HepG2 (cell line): ENCODE measurements around the gene HYPK. TPM values are rescaled to one million over a fixed set of nuclear protein-coding genes. Genes with fewer than 3 reads are reported as not detected.

Experiments used
- ATAC-seq: fragments of 200-7000 bp; cut with Tn5 transposase; 3 replicates; pipeline ENCODE4 v1.9.1; 2020; ENCODE audit warnings: mild to moderate bottlenecking, moderate library complexity
- BruUV-seq: library from RNA; stranded (reverse); fragments of 400-500 nt; replicated peaks from 2 replicates; lab custom pipeline; 2021; lab: Mats Ljungman, UMichigan
- CTCF ChIA-PET: fragments of 300-600 bp; formaldehyde crosslinking; extraction: SDS; loops from one replicate; lab custom pipeline; 2021; ENCODE audit warnings: low total read pairs, inconsistent platforms, low intra/inter-chr PET ratio; lab: Yijun Ruan, JAX
- POLR2A ChIA-PET: fragments of 350-600 bp; sonication (Branson Sonifier 250); formaldehyde crosslinking; loops from one replicate; lab custom pipeline; 2020; ENCODE audit warnings: antibody characterized with exemption, inconsistent platforms; lab: Yijun Ruan, JAX
- DNase-seq: peaks from one replicate; pipeline ENCODE4 v3.0.0-alpha.2; 2015; ENCODE audit warnings: low spot score
- FAIRE-seq: peaks from 3 replicates; lab custom pipeline; 2011; peaks lifted over from hg19 to GRCh38; lab: Jason Lieb, UNC
- H2AFZ ChIP-seq: one replicate; pipeline ENCODE4 v1.6.1; 2011; ENCODE audit warnings: low read length, inconsistent platforms
- H3K27ac ChIP-seq: fragments of 300-600 bp; 3 replicates; pipeline ENCODE4 v1.8.0; 2011; ENCODE audit warnings: mixed run types, mild to moderate bottlenecking, mixed read lengths, low read length, inconsistent platforms; ENCODE audit not compliant: insufficient read depth; ENCODE audit errors: extremely low read length
- H3K27me3 ChIP-seq, 2 experiments: fragments of 200-600 bp in 1 of 2; 2 replicates in 1 of 2; 3 replicates in 1 of 2; pipeline versions ENCODE4 v1.6.0 to v1.8.0; 2011; ENCODE audit warnings: low read length in 2 of 2, mild to moderate bottlenecking in 2 of 2, moderate library complexity in 2 of 2, inconsistent platforms in 1 of 2; ENCODE audit not compliant: insufficient read depth in 2 of 2, control insufficient read depth in 1 of 2
- H3K36me3 ChIP-seq, 2 experiments: fragments of 200-600 bp in 1 of 2; replicated peaks in 1 of 2; 2 replicates in 1 of 2; 3 replicates in 1 of 2; pipeline versions ENCODE4 v1.5.1 to v1.8.0; 2011; ENCODE audit warnings: low read length in 2 of 2, inconsistent platforms in 1 of 2; ENCODE audit not compliant: insufficient read depth in 2 of 2, control insufficient read depth in 1 of 2
- H3K4me1 ChIP-seq: 2 replicates; pipeline ENCODE4 v1.5.1; 2012; ENCODE audit warnings: low read length, inconsistent platforms; ENCODE audit not compliant: insufficient read depth
- H3K4me2 ChIP-seq: 2 replicates; pipeline ENCODE4 v1.6.0; 2011; ENCODE audit warnings: low read depth, low read length, inconsistent platforms
- H3K4me3 ChIP-seq, 3 experiments: fragments of 200-600 bp in 1 of 3; sonication (generic), shearing (Covaris generic) in 1 of 3; replicated peaks in 1 of 3; 2 replicates each; pipeline ENCODE4 v1.5.1; 2011 to 2016; ENCODE audit warnings: low read length in 3 of 3, inconsistent platforms in 2 of 3, low read depth in 2 of 3, mild to moderate bottlenecking in 2 of 3, control low read depth in 1 of 3, mixed read lengths in 1 of 3; ENCODE audit not compliant: insufficient read depth in 1 of 3
- H3K79me2 ChIP-seq: one replicate; pipeline ENCODE4 v1.6.1; 2011; ENCODE audit warnings: low read length, inconsistent platforms; ENCODE audit not compliant: insufficient read depth
- H3K9ac ChIP-seq: 2 replicates; pipeline ENCODE4 v1.6.0; 2011; ENCODE audit warnings: mild to moderate bottlenecking, low read depth, low read length, inconsistent platforms; ENCODE audit not compliant: insufficient read depth
- H3K9me3 ChIP-seq: 2 replicates; pipeline ENCODE4 v1.5.1; 2012; ENCODE audit warnings: mild to moderate bottlenecking, low read length
- H4K20me1 ChIP-seq: 2 replicates; pipeline ENCODE4 v1.6.0; 2011; ENCODE audit warnings: inconsistent platforms, mild to moderate bottlenecking, low read length, moderate library complexity; ENCODE audit not compliant: insufficient read depth
- HMG20B ChIP-seq: conservative IDR thresholded peaks from 2 replicates; pipeline ENCODE4 v1.6.1; 2016; ENCODE audit warnings: missing genetic modification reagents, missing compliant biosample characterization
- MED13 ChIP-seq: sonication (generic); formaldehyde crosslinking; IDR thresholded peaks from 2 replicates; pipeline ENCODE4 v1.5.0; 2020; ENCODE audit warnings: missing genetic modification reagents
- MED8 ChIP-seq: sonication (generic); formaldehyde crosslinking; IDR thresholded peaks from 2 replicates; pipeline ENCODE4 v1.8.1; 2023; ENCODE audit warnings: mild to moderate bottlenecking, missing genetic modification reagents; ENCODE audit not compliant: insufficient replicate concordance
- NFE2L2 ChIP-seq: fragments of 150-350 bp; IDR thresholded peaks from 2 replicates; pipeline ENCODE4 v1.6.1; 2014; ENCODE audit warnings: low read length
- NONO ChIP-seq, 2 experiments: fragments of 450-650 bp in 1 of 2; sonication (generic) in 1 of 2; formaldehyde crosslinking in 1 of 2; IDR thresholded peaks in 1 of 2; conservative IDR thresholded peaks in 1 of 2; 2 replicates each; pipeline versions ENCODE4 v1.6.1 to v1.8.0; 2017 to 2022; ENCODE audit warnings: mild to moderate bottlenecking in 1 of 2, missing genetic modification reagents in 1 of 2, moderate library complexity in 1 of 2
- NR1H2 ChIP-seq: sonication (generic); formaldehyde crosslinking; IDR thresholded peaks from 2 replicates; pipeline ENCODE4 v1.8.1; 2022; ENCODE audit warnings: low read depth, missing genetic modification reagents, borderline replicate concordance
- PAF1 ChIP-seq: IDR thresholded peaks from 2 replicates; pipeline ENCODE4 v1.6.1; 2016; ENCODE audit warnings: missing genetic modification reagents, missing compliant biosample characterization
- POLR2A ChIP-seq, 2 experiments: IDR thresholded peaks; 2 replicates each; pipeline ENCODE4 v1.6.1; 2011; ENCODE audit warnings: low read depth in 2 of 2, low read length in 2 of 2, mild to moderate bottlenecking in 1 of 2, moderate library complexity in 1 of 2; ENCODE audit not compliant: insufficient read depth in 1 of 2
- POLR2AphosphoS5 ChIP-seq: IDR thresholded peaks from 2 replicates; pipeline ENCODE4 v1.6.1; 2012; ENCODE audit warnings: low read depth, low read length
- RBFOX2 ChIP-seq: fragments of 200-400 bp; formaldehyde crosslinking; IDR thresholded peaks from 2 replicates; pipeline ENCODE4 v1.6.1; 2017; ENCODE audit warnings: low read depth, mild to moderate bottlenecking, low read length
- RBM22 ChIP-seq: fragments of 200-400 bp; formaldehyde crosslinking; optimal IDR thresholded peaks from 2 replicates; pipeline ENCODE3; 2017; ENCODE audit warnings: mild to moderate bottlenecking, low read length, moderate library complexity
- SRY ChIP-seq: sonication (generic); formaldehyde crosslinking; IDR thresholded peaks from 2 replicates; pipeline ENCODE4 v1.8.0; 2022; ENCODE audit warnings: mild to moderate bottlenecking, missing genetic modification reagents
- ZMYM3 ChIP-seq: sonication (generic); formaldehyde crosslinking; IDR thresholded peaks from 2 replicates; pipeline ENCODE4 v1.5.1; 2020; ENCODE audit warnings: mild to moderate bottlenecking, missing genetic modification reagents
- ZNF382 ChIP-seq: sonication (generic); formaldehyde crosslinking; IDR thresholded peaks from 2 replicates; pipeline ENCODE4 v1.5.0; 2020; ENCODE audit warnings: missing genetic modification reagents, mild to moderate bottlenecking, borderline replicate concordance
- WGBS: methylation state at CpG from one replicate; pipeline ENCODE4 v1.1.6; 2017; ENCODE audit warnings: low lambda C conversion rate; 5-methylcytosine and 5-hydroxymethylcytosine counted together
- in situ Hi-C: cut with HindIII; loops from 2 replicates; pipeline ENCODE4 v1.10.0; 2017; ENCODE audit warnings: low pct_unique_long_range_greater_than_20kb; ENCODE audit not compliant: extremely low pct_ligation_motif_present
- intact Hi-C: fragments of 100-400 bp; cut with micrococcal nuclease; formaldehyde crosslinking; loops from one replicate; pipeline ENCODE4 v1.10.0; 2022; ENCODE audit not compliant: unreplicated experiment
- polyA plus RNA-seq, 8 experiments: library from polyadenylated mRNA; depleted of rRNA in 3 of 8; stranded (reverse) in 7 of 8; unstranded in 1 of 8; fragments of >200 nt; fragmentation: Illumina TruSeq in 4 of 8; extraction: Trizol in 4 of 8; gene quantifications; 2 replicates each; pipeline versions ENCODE4 v1.2.1 to v1.2.3, GENCODE V29; 2011 to 2016; ENCODE audit warnings: low read depth in 4 of 8, missing spikeins in 1 of 8, mixed read lengths in 1 of 8; ENCODE audit not compliant: insufficient read depth in 1 of 8
- total RNA-seq, 5 experiments: library from RNA; depleted of rRNA; stranded (reverse); fragments of >200 nt; fragmentation: Illumina TruSeq; extraction: Trizol; gene quantifications; 2 replicates each; pipeline ENCODE4 v1.2.3, GENCODE V29; 2016; ENCODE audit warnings: low read depth in 1 of 5
- TF ChIP-seq, protein P1 (sequence below): sonication (generic); formaldehyde crosslinking; IDR thresholded peaks from 2 replicates; pipeline ENCODE4 v1.4.0; 2020; ENCODE audit warnings: missing genetic modification reagents, low read depth, mild to moderate bottlenecking, borderline replicate concordance

HYPK gene
- total and polyA plus RNA-seq, 2 of the 13 experiments (the other 11 are each of a cell fraction or from before 2014, with no cell fraction given): 13.5 to 16.5 TPM

DNA sequence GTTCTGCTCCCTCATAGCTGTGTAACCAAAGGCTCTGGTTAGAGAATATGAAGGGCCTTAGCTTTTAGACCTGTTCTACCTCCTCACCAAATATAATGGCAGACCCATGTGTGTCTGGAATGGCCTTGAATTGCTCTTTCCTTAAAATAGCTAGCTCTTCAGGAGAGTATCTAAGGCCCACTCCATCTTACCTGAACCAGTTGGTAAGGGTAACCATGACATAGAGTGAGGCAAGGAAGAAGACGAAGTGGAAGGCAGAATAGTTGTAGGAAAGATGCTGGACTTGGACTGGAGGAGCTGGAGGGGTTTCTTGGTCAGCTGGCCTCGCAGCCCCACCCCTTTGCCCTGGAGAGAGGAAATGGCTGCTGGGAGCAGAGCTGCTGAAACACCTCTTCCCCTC lies 5.2 kb upstream of the HYPK start (continued):
- TF ChIP-seq NONO (IDR thresholded peaks at IDR 0.05) (no peak), NONO (CRISPR knock-in tag; conservative IDR thresholded peaks at IDR 0.05) (peak; percentile 58; the same call in 1 of the 2 replicates)

DNA sequence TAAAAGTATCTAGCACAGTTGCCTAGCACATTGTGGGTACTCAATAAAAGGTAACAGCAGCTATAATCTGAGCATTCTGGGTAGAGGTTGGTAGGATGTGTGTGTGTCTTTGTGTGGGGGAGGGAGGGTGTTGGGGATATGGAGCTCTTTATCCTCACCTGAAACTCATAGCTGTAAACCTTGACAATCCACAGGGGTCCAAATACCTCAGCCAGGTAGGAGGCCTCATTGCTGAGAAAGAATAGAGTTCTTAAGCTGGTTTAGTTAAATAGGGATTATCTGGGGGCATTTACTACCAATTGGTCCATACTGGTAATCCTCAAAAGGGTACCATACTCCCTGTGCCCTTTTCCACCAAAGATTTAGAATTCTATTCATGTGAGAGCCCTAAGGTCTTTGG lies 4.4 kb upstream of the HYPK start:
- Histone ChIP-seq H3K36me3 (peaks cover 8 to 35% of the 10 kb centered on the region in 2 experiments), H3K9ac (no peak overlapping the region), H3K4me1 (peaks cover 69% of the 10 kb centered on the region), H2AFZ (no peak overlapping the region), H3K9me3 (no peaks in the 10 kb centered on the region), H3K79me2 (peaks cover 31% of the 10 kb centered on the region), H3K27ac (no peak overlapping the region), H3K27me3 (no peaks in the 10 kb centered on the region; a peak in 1 of 5 replicates), H3K4me2 (no peak overlapping the region), H3K4me3 (no peak overlapping the region), H4K20me1 (peaks cover 28% of the 10 kb centered on the region)
- DNase-seq (no peak), FAIRE-seq (no peak), ATAC-seq (no peak)
- intact Hi-C loops: no loop called here
- in situ Hi-C loops: no loop called here
- POLR2A ChIA-PET: interaction anchor here (0.8 to 5.2 kb wide), 3 partner anchors 8 to 29 kb away, joined by 3 to 34 read pairs (median 10); partner anchors contain the start of genes ELL3 and MFAP1
- TF ChIP-seq RBFOX2 (peak; percentile 55), HMG20B (no peak), POLR2A (IDR thresholded peaks at IDR 0.05; ENCODE audit: insufficient read depth in 1 of 2, low read depth in 2 of 2, low read length in 2 of 2) (peak in 1 of 2 experiments; percentile 43; a peak in 1 of 4 replicates)
- no TSS peak for BruUV-seq
- CTCF ChIA-PET: no interaction called here

DNA sequence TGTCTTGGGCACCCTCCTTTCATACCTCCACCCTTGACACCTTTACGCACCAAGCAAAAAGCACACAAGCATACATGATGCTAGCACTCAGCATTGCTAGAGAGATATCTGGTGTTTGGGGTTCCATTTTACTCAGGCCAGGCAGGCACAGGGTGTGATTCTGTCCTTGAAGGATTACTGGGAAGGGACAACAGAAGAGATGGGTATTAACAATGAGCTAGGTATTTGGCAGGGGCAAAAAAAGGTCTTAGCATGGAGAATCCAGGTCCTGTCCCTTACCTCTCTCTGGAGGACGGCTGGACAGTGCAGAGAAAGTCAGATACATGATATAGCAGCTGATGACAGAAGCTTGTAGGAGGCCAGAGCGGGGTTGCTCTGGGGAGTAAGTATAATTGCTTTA lies 3.8 kb upstream of the HYPK start:
- peaks cover 28% of the 10 kb centered on the region for H4K20me1 ChIP-seq
- intact Hi-C loops (no loop called here), in situ Hi-C loops (no loop called here)
- peaks cover 70% of the 10 kb centered on the region for H3K4me1 ChIP-seq
- CTCF ChIA-PET: no interaction called here
- no peak overlapping the region for H3K27ac ChIP-seq
- TF ChIP-seq MED8: no peak
- peak; percentile 42 for TF ChIP-seq POLR2AphosphoS5
- peak; percentile 87 for TF ChIP-seq RBM22
- peak in 1 of 2 experiments; percentile 43; a peak in 1 of 4 replicates for TF ChIP-seq POLR2A (IDR thresholded peaks at IDR 0.05; ENCODE audit: insufficient read depth in 1 of 2, low read depth in 2 of 2, low read length in 2 of 2)
- TF ChIP-seq NR1H2 (CRISPR knock-in tag): no peak
- TF ChIP-seq ZNF382 (CRISPR knock-in tag): no peak
- 0 out of 2 replicates have a peak, but pooled peaks have one; percentile 10 for TF ChIP-seq PAF1
- no peak for TF ChIP-seq ZMYM3 (CRISPR knock-in tag)
- TF ChIP-seq, protein P1, sequence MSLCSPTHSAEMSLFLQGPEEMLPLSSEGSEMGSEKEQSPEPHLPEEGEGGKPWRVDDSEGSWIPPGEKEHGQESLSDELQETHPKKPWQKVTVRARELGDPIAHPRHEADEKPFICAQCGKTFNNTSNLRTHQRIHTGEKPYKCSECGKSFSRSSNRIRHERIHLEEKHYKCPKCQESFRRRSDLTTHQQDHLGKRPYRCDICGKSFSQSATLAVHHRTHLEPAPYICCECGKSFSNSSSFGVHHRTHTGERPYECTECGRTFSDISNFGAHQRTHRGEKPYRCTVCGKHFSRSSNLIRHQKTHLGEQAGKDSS: no peak
- no peak for TF ChIP-seq MED13
- no peak for TF ChIP-seq SRY (CRISPR knock-in tag)
- no peak for TF ChIP-seq NFE2L2
- ATAC-seq: no peak
- no peaks in the 10 kb centered on the region; a peak in 1 of 5 replicates for H3K27me3 ChIP-seq
- BruUV-seq: no TSS peak
- no peak overlapping the region for H3K9ac ChIP-seq
- DNase-seq: no peak
- no peak for FAIRE-seq
- WGBS: 89% methylated on average over 3 of the region's 3 CpGs
- no peak overlapping the region for H3K4me3 ChIP-seq
- no peak overlapping the region for H2AFZ ChIP-seq
- peaks cover 37% of the 10 kb centered on the region for H3K79me2 ChIP-seq
- H3K36me3 ChIP-seq: peaks cover 8 to 35% of the 10 kb centered on the region in 2 experiments
- no peaks in the 10 kb centered on the region for H3K9me3 ChIP-seq
- no peak overlapping the region for H3K4me2 ChIP-seq
- POLR2A ChIA-PET: interaction anchor here (0.8 to 5.2 kb wide), 3 partner anchors 9 to 28 kb away, joined by 3 to 34 read pairs (median 10); partner anchors contain the start of genes ELL3 and MFAP1
